ENCODE data around the gene BBS9. TPM values are rescaled to one million over a fixed set of nuclear protein-coding genes. Genes with fewer than 3 reads are reported as not detected.

The BBS9 gene
- total RNA-seq, 1 donor from 2014 or later, result 18.6 TPM

GRCh38 chr7:33592718-33593117 lies 463.4 kb downstream of the BBS9 start:
- peaks cover 6% of the 10 kb centered on the region for H3K4me1 Mint-ChIP-seq
- no peak for TF ChIP-seq CTCF (IDR thresholded peaks at IDR 0.05)
- H3K36me3 Mint-ChIP-seq (ENCODE audit: low read depth), result no peaks in the 10 kb centered on the region
- no peak overlapping the region for H3K27ac Mint-ChIP-seq
- ChIA-PET CTCF (no interaction called here), POLR2A (no interaction called here)
- H3K4me3 Mint-ChIP-seq, result no peak overlapping the region
- intact Hi-C loops (cut with micrococcal nuclease), result no loop called here
- DNase-seq (no peak), ATAC-seq (ENCODE audit: low read depth) (no peak)
- no peaks in the 10 kb centered on the region for H3K9me3 Mint-ChIP-seq
- H3K27me3 Mint-ChIP-seq, result no peaks in the 10 kb centered on the region

- no peak for TF ChIP-seq CTCF (IDR thresholded peaks at IDR 0.05)
- H3K27me3 Mint-ChIP-seq, result no peaks in the 10 kb centered on the region
- intact Hi-C loops (cut with micrococcal nuclease), result no loop called here
- H3K4me1 Mint-ChIP-seq, result peaks cover 6% of the 10 kb centered on the region
- H3K9me3 Mint-ChIP-seq, result no peaks in the 10 kb centered on the region
- ChIA-PET CTCF (no interaction called here), POLR2A (no interaction called here)
- ATAC-seq (ENCODE audit: low read depth) (no peak), DNase-seq (no peak)
- H3K27ac Mint-ChIP-seq, result no peak overlapping the region
- H3K36me3 Mint-ChIP-seq (ENCODE audit: low read depth), result no peaks in the 10 kb centered on the region
- no peak overlapping the region for H3K4me3 Mint-ChIP-seq
These were observed 464.2 kb downstream of the BBS9 start for GRCh38 chr7:33593611-33594010.

- H3K36me3 Mint-ChIP-seq (ENCODE audit: low read depth), result no peaks in the 10 kb centered on the region
- POLR2A ChIA-PET, result no interaction called here
- TF ChIP-seq CTCF (IDR thresholded peaks at IDR 0.05), result no peak
- H3K9me3 Mint-ChIP-seq, result no peaks in the 10 kb centered on the region
- DNase-seq (no peak), ATAC-seq (ENCODE audit: low read depth) (no peak)
- peaks cover 2% of the 10 kb centered on the region for H3K4me1 Mint-ChIP-seq
- H3K4me3 Mint-ChIP-seq, result no peak overlapping the region
- intact Hi-C loops (cut with micrococcal nuclease), result no loop called here
- CTCF ChIA-PET, result no interaction called here
- H3K27ac Mint-ChIP-seq, result no peak overlapping the region
- H3K27me3 Mint-ChIP-seq, result no peaks in the 10 kb centered on the region
These were observed 467.3 kb downstream of the BBS9 start for GRCh38 chr7:33596686-33597085.

- no peak for TF ChIP-seq CTCF (IDR thresholded peaks at IDR 0.05)
- no peaks in the 10 kb centered on the region for H3K36me3 Mint-ChIP-seq (ENCODE audit: low read depth)
- ATAC-seq (ENCODE audit: low read depth) (no peak), DNase-seq (no peak)
- intact Hi-C loops (cut with micrococcal nuclease), result no loop called here
- no peak overlapping the region for H3K27ac Mint-ChIP-seq
- ChIA-PET CTCF (no interaction called here), POLR2A (no interaction called here)
- no peaks in the 10 kb centered on the region for H3K27me3 Mint-ChIP-seq
- H3K4me3 Mint-ChIP-seq, result no peak overlapping the region
- H3K9me3 Mint-ChIP-seq, result no peaks in the 10 kb centered on the region
- H3K4me1 Mint-ChIP-seq, result no peaks in the 10 kb centered on the region
These were observed 467.8 kb downstream of the BBS9 start for GRCh38 chr7:33597181-33597580.

GRCh38 chr7:33601101-33601500 lies 471.7 kb downstream of the BBS9 start:
- ATAC-seq (ENCODE audit: low read depth), result no peak
- Mint-ChIP-seq H3K9me3 (no peaks in the 10 kb centered on the region), H3K4me3 (no peak overlapping the region), H3K27me3 (no peaks in the 10 kb centered on the region), H3K4me1 (no peaks in the 10 kb centered on the region), H3K36me3 (ENCODE audit: low read depth) (peaks cover 8% of the 10 kb centered on the region), H3K27ac (no peak overlapping the region)
- ChIA-PET POLR2A (no interaction called here), CTCF (no interaction called here)
- intact Hi-C loops (cut with micrococcal nuclease), result no loop called here
- DNase-seq, result no peak
- TF ChIP-seq CTCF (IDR thresholded peaks at IDR 0.05), result no peak
